ENCODE results near the gene MYO1B.

The MYO1B gene

DNA sequence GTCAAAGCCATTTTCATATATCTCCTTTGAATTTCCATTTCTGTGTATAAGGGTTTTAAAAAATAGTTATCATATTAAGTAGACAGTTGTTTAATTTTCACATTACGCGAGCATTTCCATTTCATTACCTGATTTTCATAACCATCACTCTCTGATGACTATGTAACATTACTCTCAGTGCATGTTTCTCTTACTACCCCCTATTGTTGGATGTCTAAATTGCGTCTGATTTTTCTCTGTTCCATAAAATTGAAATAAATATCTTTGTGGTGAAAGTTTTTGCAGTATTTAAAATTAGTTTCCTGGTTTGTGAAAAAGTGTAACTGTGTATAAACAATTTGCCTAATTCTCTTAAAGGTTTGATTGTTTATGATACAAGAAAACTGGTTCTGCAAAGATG, 123.8 kb downstream of the MYO1B start:
- H3K27me3 Mint-ChIP-seq = peaks cover 3% of the 10 kb centered on the region
- H3K9me3 Mint-ChIP-seq = no peaks in the 10 kb centered on the region
- H3K27ac Mint-ChIP-seq = no peak overlapping the region

DNA sequence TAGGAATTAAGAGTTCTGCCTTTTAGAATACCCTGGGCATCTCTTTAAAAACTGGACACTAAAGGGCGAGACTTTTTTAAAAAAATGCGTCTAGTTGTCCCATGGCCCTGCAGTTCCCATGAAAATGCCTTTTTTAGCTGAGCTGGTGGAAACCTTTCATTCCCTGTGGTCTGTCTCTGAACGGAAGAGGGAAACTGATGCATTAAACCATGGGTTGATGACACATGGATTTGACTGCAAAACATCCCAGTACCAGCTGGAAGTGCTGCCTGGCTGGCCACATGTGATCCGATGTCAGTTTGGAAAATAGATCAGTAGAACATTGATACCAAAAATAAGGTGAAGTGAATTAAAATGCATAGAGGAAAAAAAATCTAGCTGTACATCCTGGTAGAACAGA, 129.2 kb downstream of the MYO1B start:
- Mint-ChIP-seq H3K27me3 (no peaks in the 10 kb centered on the region), H3K27ac (no peak overlapping the region), H3K4me3 (no peak overlapping the region), H3K9me3 (no peaks in the 10 kb centered on the region), H3K36me3 (no peaks in the 10 kb centered on the region), H3K4me1 (no peaks in the 10 kb centered on the region)
- DNase-seq (ENCODE audit: low spot score in 2 of 2) (no peak), ATAC-seq (ENCODE audit: low read depth) (no peak)

More for the DNA sequence above, 123.8 kb downstream of the MYO1B start:
- Mint-ChIP-seq H3K4me3 (no peak overlapping the region), H3K4me1 (no peaks in the 10 kb centered on the region), H3K36me3 (no peaks in the 10 kb centered on the region)
- DNase-seq (ENCODE audit: low spot score in 2 of 2) = no peak
- no peak for ATAC-seq (ENCODE audit: low read depth)

DNA sequence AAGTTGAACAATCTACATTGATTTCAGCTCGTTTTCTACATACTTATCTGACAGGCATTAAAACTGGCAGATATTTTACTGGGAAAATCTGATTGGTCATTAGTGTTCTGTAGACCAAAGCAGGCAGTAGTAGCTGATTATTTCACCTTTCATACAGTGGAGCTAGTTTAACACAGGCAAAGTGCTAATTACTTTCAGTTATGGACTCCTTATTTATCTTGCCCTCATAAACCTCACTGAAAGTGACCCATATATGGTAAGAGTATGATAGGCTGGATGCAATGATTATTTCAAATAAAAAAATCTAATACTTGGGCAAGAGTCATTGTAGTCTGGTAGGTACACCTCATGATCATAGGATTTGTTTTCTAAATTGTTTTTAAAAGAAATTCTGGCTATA, 129.7 kb downstream of the MYO1B start:
- no peak for ATAC-seq (ENCODE audit: low read depth)
- Mint-ChIP-seq H3K36me3 (no peaks in the 10 kb centered on the region), H3K27ac (no peak overlapping the region), H3K4me3 (no peak overlapping the region), H3K9me3 (no peaks in the 10 kb centered on the region), H3K4me1 (no peaks in the 10 kb centered on the region), H3K27me3 (no peaks in the 10 kb centered on the region)
- no peak for DNase-seq (ENCODE audit: low spot score in 2 of 2)

DNA sequence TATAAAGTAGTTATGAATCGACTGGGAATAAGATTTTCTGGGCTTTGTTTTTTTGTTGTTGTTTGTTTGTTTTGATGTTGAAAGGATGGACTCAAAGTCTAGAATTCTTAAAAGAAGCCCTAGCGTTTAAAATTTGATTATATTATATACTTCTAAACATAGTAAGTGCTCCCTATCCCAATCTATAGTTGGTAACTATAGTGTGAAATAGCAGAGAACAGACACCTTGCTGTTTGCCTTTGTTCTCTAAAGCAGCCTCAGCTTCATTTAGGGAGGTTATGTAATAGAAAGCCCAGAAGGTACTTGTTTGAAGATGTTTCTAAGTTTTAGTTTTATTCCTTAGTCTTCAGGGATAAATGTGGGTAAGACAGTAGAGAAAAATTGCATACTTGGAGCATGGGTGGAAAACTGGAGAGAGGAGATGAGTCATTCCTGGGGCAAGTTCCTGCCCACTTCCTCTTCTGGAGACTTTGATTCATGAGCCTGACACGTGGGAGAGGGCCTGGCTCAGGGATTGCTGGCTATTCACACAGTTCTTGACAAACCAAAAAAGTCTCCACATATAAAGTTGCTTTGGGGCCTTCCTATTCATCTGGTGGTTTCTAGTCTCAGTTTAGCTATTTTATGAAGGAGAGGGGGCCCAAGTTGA, 131.9 kb downstream of the MYO1B start:
- DNase-seq (ENCODE audit: low spot score in 2 of 2) (no peak), ATAC-seq (ENCODE audit: low read depth) (no peak)
- H3K4me3 Mint-ChIP-seq = no peak overlapping the region
- H3K36me3 Mint-ChIP-seq = no peaks in the 10 kb centered on the region
- H3K4me1 Mint-ChIP-seq = no peaks in the 10 kb centered on the region
- H3K9me3 Mint-ChIP-seq = no peaks in the 10 kb centered on the region
- no peaks in the 10 kb centered on the region for H3K27me3 Mint-ChIP-seq
- no peak overlapping the region for H3K27ac Mint-ChIP-seq

DNA sequence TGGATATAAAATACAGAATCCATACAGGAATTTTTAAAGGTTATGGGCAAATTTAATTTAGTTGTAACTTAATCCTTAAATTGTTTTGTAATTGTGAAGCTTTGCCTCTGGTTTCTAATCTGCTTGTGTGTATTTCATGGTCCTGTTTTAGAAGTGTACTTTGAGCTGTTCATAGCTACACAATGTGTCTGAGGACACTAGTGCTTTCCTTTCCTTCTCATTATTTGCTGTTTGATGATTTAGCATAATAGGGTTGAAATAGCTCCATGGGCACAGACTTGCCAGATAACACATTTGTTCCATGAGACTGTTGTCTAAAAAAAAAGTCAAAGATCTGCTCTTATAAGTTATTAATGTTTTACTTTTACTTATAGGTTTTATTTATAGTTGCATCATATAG, 134.2 kb downstream of the MYO1B start:
- Mint-ChIP-seq H3K4me1 (no peaks in the 10 kb centered on the region), H3K9me3 (no peaks in the 10 kb centered on the region), H3K4me3 (no peak overlapping the region), H3K36me3 (no peaks in the 10 kb centered on the region), H3K27ac (no peak overlapping the region), H3K27me3 (no peaks in the 10 kb centered on the region)
- DNase-seq (ENCODE audit: low spot score in 2 of 2) (no peak), ATAC-seq (ENCODE audit: low read depth) (no peak)

DNA sequence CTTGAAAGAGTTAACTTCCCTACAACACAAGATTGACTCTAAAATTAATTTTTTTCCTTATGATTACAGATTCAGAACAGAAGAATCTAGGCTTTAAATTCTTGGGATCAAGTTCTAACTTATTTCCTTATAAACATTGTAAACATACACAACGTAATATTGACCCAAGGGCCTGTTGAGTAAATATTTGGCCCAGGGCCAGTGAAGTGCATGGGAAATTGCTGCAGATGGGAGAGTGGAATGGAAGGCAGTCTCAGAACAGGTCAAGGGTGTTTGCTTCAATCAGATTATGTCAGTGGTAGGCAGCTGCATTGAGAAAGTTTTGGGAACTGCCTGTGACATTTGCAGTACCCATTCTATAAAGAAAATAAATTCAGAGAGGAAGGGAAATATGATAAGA, 137.6 kb downstream of the MYO1B start:
- no peaks in the 10 kb centered on the region for H3K27me3 Mint-ChIP-seq
- no peak overlapping the region for H3K27ac Mint-ChIP-seq
- no peaks in the 10 kb centered on the region for H3K9me3 Mint-ChIP-seq
- H3K4me1 Mint-ChIP-seq = no peaks in the 10 kb centered on the region
- H3K4me3 Mint-ChIP-seq = no peak overlapping the region
- ATAC-seq (ENCODE audit: low read depth) (no peak), DNase-seq (ENCODE audit: low spot score in 2 of 2) (no peak)
- H3K36me3 Mint-ChIP-seq = no peaks in the 10 kb centered on the region

DNA sequence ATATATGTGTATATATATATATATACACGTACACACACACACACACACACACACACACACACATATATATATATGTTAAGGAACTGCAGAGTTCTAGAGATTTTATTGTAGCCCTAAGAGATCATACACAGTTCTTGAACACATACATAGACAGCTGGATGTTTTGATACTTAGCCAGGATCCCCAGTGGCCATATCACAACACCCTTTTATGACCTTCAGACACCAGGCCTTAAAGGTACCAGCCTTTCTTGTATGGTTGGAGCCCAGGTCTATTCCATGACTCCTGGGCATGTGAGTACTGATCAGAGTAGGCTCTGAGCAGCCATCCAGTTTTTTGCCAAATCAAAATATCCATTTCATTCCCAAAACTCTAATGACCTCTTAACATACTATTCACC, 138.3 kb downstream of the MYO1B start:
- Mint-ChIP-seq H3K27ac (no peak overlapping the region), H3K36me3 (no peaks in the 10 kb centered on the region), H3K9me3 (no peaks in the 10 kb centered on the region), H3K27me3 (no peaks in the 10 kb centered on the region), H3K4me3 (no peak overlapping the region), H3K4me1 (no peaks in the 10 kb centered on the region)
- DNase-seq (ENCODE audit: low spot score in 2 of 2) = no peak
- no peak for ATAC-seq (ENCODE audit: low read depth)

DNA sequence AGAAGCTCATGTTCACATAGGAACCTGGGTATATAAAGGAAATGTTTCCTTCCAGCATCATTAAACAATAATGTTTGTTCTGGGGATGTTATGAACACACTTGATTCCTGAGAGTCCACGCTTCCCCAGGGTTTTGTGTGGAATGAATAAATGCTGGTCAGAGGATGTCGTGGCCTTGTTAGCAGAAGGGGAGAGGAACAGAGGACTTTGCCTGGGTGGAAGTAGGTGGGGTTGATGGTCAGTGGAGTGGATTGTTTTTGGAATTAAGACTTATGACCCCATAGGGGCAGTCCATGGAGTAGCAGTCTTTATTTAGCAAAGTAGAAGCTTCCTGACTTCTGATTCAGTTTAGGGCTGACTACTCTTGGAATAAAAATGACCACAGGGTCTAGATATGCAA, 139.6 kb downstream of the MYO1B start:
- Mint-ChIP-seq H3K4me1 (no peaks in the 10 kb centered on the region), H3K36me3 (no peaks in the 10 kb centered on the region), H3K4me3 (no peak overlapping the region), H3K9me3 (no peaks in the 10 kb centered on the region), H3K27ac (no peak overlapping the region), H3K27me3 (no peaks in the 10 kb centered on the region)
- ATAC-seq (ENCODE audit: low read depth) (no peak), DNase-seq (ENCODE audit: low spot score in 2 of 2) (no peak)

DNA sequence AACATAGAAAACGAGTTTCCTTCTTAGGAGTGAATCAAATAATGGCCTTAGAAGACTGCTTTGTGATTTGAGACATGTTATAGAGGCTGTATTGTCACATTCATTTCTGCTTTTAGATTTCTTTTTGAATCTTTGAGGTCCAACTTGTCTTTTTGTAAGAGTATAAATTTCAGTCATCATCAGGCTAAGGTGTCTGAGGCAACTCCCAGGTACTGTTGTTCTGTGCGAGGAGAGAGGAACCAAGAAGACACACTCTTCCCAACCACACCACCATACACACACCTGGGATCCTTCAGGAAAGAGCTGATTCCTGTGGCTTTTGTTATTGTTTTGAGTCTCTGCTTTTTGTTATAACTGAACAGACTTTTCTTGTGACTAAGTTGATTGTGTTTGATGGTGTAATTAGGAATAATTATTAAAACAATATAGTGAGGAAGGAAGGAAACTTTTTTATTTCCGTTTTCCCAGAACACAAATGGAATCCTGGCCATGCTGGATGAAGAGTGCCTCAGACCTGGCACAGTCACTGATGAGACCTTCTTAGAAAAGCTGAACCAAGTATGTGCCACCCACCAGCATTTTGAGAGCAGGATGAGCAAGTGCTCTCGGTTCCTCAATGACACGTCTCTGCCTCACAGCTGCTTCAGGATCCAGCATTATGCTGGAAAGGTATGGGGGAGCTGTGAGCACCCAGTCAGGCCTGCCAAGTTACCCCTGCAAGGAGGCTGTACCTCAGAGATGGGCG, 140.4 kb downstream of the MYO1B start:
- H3K4me1 Mint-ChIP-seq = no peaks in the 10 kb centered on the region
- no peaks in the 10 kb centered on the region for H3K27me3 Mint-ChIP-seq
- H3K36me3 Mint-ChIP-seq = no peaks in the 10 kb centered on the region
- H3K4me3 Mint-ChIP-seq = no peak overlapping the region
- no peak for DNase-seq (ENCODE audit: low spot score in 2 of 2)
- H3K9me3 Mint-ChIP-seq = no peaks in the 10 kb centered on the region
- no peak overlapping the region for H3K27ac Mint-ChIP-seq
- no peak for ATAC-seq (ENCODE audit: low read depth)

DNA sequence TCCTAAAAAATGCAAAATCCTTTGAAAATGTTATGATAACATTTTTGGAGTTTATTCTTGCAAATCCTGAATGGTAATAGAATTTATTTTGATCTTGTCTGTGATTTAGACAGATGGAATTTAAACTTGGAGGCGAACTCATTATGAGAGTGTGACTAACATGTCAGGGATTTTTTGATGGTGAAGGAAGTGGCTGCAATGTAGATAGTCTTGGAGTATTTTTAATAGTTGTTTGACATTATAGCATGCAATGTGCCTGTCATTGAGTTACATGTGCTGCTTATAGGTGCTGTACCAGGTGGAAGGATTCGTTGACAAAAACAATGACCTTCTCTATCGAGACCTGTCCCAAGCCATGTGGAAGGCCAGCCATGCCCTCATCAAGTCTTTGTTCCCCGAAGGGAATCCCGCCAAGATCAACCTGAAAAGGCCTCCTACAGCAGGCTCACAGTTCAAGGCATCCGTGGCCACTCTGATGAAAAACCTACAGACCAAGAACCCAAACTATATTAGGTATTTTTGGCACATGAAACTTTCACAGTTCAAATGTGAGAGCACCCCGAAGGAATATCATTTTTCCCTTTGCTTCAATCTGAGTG, 141.8 kb downstream of the MYO1B start:
- Mint-ChIP-seq H3K27ac (no peak overlapping the region), H3K9me3 (no peaks in the 10 kb centered on the region), H3K36me3 (no peaks in the 10 kb centered on the region), H3K27me3 (no peaks in the 10 kb centered on the region), H3K4me3 (no peak overlapping the region), H3K4me1 (peaks cover 5% of the 10 kb centered on the region)
- no peak for DNase-seq (ENCODE audit: low spot score in 2 of 2)
- no peak for ATAC-seq (ENCODE audit: low read depth)

DNA sequence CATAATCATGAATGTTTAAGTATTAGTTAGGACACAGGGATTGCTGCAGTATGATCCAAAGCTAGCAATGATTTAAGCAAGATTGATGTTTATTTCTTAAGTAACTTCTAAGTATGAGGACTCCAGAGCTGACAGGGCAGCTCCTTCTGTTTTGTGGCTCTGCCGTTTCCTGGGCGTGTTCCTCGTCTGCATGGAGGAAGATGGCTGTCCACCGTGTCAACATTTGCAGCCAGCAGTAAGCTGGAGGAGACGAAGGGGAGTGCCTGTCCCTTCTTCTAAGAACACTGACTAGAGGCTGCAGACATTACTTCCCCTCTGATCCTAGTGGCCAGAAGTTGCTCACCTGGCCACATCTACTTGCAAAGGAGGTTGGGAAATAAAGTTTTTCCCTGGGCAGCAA, 144.1 kb downstream of the MYO1B start:
- no peak overlapping the region for H3K27ac Mint-ChIP-seq
- no peaks in the 10 kb centered on the region for H3K27me3 Mint-ChIP-seq
- no peak for ATAC-seq (ENCODE audit: low read depth)
- H3K4me1 Mint-ChIP-seq = peaks cover 5% of the 10 kb centered on the region
- H3K36me3 Mint-ChIP-seq = no peaks in the 10 kb centered on the region
- H3K9me3 Mint-ChIP-seq = no peaks in the 10 kb centered on the region
- no peak overlapping the region for H3K4me3 Mint-ChIP-seq
- no peak for DNase-seq (ENCODE audit: low spot score in 2 of 2)

DNA sequence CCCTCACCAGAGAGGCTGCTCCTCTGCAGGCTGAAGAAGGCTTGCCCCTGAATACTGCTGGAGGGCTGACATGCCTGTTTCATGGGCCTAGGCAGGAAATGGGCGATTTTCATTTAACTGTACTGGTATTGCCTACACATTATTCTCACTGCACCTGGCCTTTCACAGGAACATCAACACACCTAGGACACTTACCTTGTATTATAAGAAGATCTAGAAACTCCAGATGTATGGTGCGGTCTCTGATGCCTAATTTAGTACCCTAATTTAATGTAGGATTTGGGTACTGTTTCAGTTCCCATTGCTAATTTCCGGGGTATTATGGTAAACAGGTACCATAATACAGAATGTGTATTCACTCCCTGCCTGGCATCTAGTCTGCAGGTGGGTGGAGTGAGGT, 146.0 kb downstream of the MYO1B start:
- Mint-ChIP-seq H3K9me3 (no peaks in the 10 kb centered on the region), H3K27ac (no peak overlapping the region), H3K27me3 (no peaks in the 10 kb centered on the region), H3K4me1 (peaks cover 5% of the 10 kb centered on the region), H3K36me3 (no peaks in the 10 kb centered on the region), H3K4me3 (no peak overlapping the region)
- ATAC-seq (ENCODE audit: low read depth) = no peak
- DNase-seq (ENCODE audit: low spot score in 2 of 2) = no peak

DNA sequence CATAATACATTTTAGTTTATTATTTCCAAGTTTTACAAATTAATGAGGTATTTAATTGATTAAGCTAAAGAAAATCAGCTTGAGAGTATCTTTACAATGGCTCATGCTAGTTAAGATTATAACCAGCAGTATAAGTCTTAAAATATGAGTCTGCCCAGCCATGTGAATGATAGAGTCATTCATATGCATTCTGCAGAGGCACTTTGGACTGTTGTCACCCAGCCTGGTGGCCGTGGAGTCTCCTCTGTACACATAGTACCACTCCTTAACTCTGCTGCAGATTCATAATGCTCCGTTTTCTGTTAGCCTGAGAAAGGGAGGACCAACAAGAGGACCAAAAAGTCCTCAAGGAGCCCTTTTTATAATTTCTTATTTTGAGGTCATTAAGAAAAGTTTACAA, 148.8 kb downstream of the MYO1B start:
- ATAC-seq (ENCODE audit: low read depth) = no peak
- H3K4me3 Mint-ChIP-seq = no peak overlapping the region
- no peaks in the 10 kb centered on the region for H3K36me3 Mint-ChIP-seq
- H3K27me3 Mint-ChIP-seq = no peaks in the 10 kb centered on the region
- H3K4me1 Mint-ChIP-seq = peaks cover 5% of the 10 kb centered on the region
- H3K9me3 Mint-ChIP-seq = no peaks in the 10 kb centered on the region
- no peak overlapping the region for H3K27ac Mint-ChIP-seq
- no peak for DNase-seq (ENCODE audit: low spot score in 2 of 2)

DNA sequence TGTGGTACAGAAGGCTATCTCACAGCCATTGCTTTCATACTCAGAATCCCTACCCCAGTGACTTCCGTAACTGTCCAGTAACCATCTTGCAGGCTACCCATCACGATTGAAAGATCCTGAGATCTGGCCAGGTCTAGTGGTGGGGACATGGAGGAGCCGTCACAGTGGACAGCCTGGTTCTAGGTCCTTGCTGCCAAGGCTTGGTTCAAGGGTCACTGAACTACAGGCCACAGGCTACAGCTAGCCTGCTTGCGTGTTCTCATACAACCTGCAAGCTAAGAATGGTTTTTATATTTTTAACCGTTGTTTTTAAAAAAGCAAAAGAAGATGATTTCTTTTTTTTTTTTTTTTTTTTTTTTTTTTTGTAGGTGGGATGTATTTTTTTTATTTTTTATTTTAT, 151.6 kb downstream of the MYO1B start:
- no peak for DNase-seq (ENCODE audit: low spot score in 2 of 2)

DNA sequence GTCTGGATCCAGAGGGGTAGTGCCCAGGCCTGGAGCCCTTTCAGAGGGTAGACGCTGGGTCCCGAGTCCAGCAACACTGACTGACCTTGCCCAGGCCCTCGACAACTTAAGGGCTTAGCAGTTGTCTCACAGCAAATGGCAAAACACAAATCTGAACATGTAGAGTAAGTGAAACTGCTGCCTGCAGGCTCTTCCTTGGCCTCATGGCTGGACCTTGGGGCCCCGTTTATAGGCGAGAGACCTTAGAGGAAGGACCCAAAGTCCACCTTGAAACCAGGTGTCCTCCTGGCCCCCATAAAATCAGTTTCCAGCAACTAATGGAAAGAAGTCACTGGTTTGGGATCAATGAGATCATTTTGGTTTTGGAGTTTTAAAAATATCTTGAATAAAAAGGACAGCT, 154.4 kb downstream of the MYO1B start:
- H3K27me3 Mint-ChIP-seq = no peaks in the 10 kb centered on the region
- H3K36me3 Mint-ChIP-seq = no peaks in the 10 kb centered on the region
- no peaks in the 10 kb centered on the region for H3K4me1 Mint-ChIP-seq
- H3K27ac Mint-ChIP-seq = no peak overlapping the region
- no peak overlapping the region for H3K4me3 Mint-ChIP-seq
- no peak for DNase-seq (ENCODE audit: low spot score in 2 of 2)
- ATAC-seq (ENCODE audit: low read depth) = no peak
- H3K9me3 Mint-ChIP-seq = no peaks in the 10 kb centered on the region

More for the DNA sequence above, 151.6 kb downstream of the MYO1B start:
- H3K36me3 Mint-ChIP-seq = no peaks in the 10 kb centered on the region
- no peak overlapping the region for H3K27ac Mint-ChIP-seq
- H3K4me3 Mint-ChIP-seq = no peak overlapping the region
- no peaks in the 10 kb centered on the region for H3K9me3 Mint-ChIP-seq
- ATAC-seq (ENCODE audit: low read depth) = no peak
- no peaks in the 10 kb centered on the region for H3K4me1 Mint-ChIP-seq
- H3K27me3 Mint-ChIP-seq = no peaks in the 10 kb centered on the region

Data from memory B cell (primary cell).